HEK293 (cell line): ENCODE measurements around the gene ICAM4.

Source experiments
- CTCF ChIP-seq: fragments of 450-650 bp; formaldehyde crosslinking; IDR thresholded peaks from 2 replicates; pipeline ENCODE4 v1.5.1; 2016; ENCODE audit warnings: missing biosample characterization, missing genetic modification characterization
- KLF1 ChIP-seq: fragments of 450-650 bp; formaldehyde crosslinking; IDR thresholded peaks from 2 replicates; pipeline ENCODE4 v1.5.1; 2016; ENCODE audit warnings: missing biosample characterization, missing genetic modification characterization
- KLF17 ChIP-seq: fragments of 450-650 bp; formaldehyde crosslinking; IDR thresholded peaks from 2 replicates; pipeline ENCODE4 v1.5.1; 2016; ENCODE audit warnings: missing biosample characterization, missing genetic modification characterization
- KLF8 ChIP-seq: fragments of 450-650 bp; formaldehyde crosslinking; IDR thresholded peaks from 2 replicates; pipeline ENCODE4 v1.5.1; 2016; ENCODE audit warnings: missing biosample characterization, missing genetic modification characterization
- TSHZ1 ChIP-seq: fragments of 450-650 bp; formaldehyde crosslinking; IDR thresholded peaks from 2 replicates; pipeline ENCODE4 v1.5.1; 2016; ENCODE audit warnings: missing biosample characterization, missing genetic modification characterization, borderline replicate concordance
- ZBTB21 ChIP-seq: fragments of 450-650 bp; formaldehyde crosslinking; IDR thresholded peaks from 2 replicates; pipeline ENCODE4 v1.5.1; 2017; ENCODE audit warnings: missing biosample characterization, missing genetic modification characterization
- ZBTB7A ChIP-seq: fragments of 450-650 bp; formaldehyde crosslinking; IDR thresholded peaks from 2 replicates; pipeline ENCODE4 v1.5.1; 2016; ENCODE audit warnings: low read depth, missing biosample characterization, missing genetic modification characterization
- ZBTB8A ChIP-seq: fragments of 450-650 bp; formaldehyde crosslinking; IDR thresholded peaks from 2 replicates; pipeline ENCODE4 v1.5.1; 2016; ENCODE audit warnings: missing biosample characterization, missing genetic modification characterization
- ZNF37A ChIP-seq: fragments of 450-650 bp; IDR thresholded peaks from 2 replicates; pipeline ENCODE4 v1.5.1; 2018; ENCODE audit warnings: missing biosample characterization, missing genetic modification characterization

- TF ChIP-seq ZBTB21 (tag by site-specific recombination) (no peak), KLF1 (tag by site-specific recombination) (no peak), CTCF (no peak), ZBTB7A (tag by site-specific recombination) (no peak), ZBTB8A (no peak), KLF17 (tag by site-specific recombination) (no peak), ZNF37A (tag by site-specific recombination) (no peak), TSHZ1 (tag by site-specific recombination) (no peak), KLF8 (tag by site-specific recombination) (no peak)
Measured at GRCh38 chr19:10328558-10329429, 42.0 kb downstream of the ICAM4 start.
